NT2/D1 (cell line): ENCODE measurements around the gene PTPRJ.

ENCODE experiments used
- SUZ12 ChIP-seq: IDR thresholded peaks from 2 replicates; pipeline ENCODE4 v1.6.1; 2011; ENCODE audit not compliant: insufficient read length, insufficient read depth; ENCODE audit errors: extremely low read depth
- YY1 ChIP-seq: IDR thresholded peaks from 2 replicates; pipeline ENCODE4 v1.6.1; 2011; ENCODE audit not compliant: insufficient read length, insufficient read depth
- ZNF274 ChIP-seq: IDR thresholded peaks from 2 replicates; pipeline ENCODE4 v1.6.1; 2011; ENCODE audit warnings: mild to moderate bottlenecking, low read depth, low read length

DNA sequence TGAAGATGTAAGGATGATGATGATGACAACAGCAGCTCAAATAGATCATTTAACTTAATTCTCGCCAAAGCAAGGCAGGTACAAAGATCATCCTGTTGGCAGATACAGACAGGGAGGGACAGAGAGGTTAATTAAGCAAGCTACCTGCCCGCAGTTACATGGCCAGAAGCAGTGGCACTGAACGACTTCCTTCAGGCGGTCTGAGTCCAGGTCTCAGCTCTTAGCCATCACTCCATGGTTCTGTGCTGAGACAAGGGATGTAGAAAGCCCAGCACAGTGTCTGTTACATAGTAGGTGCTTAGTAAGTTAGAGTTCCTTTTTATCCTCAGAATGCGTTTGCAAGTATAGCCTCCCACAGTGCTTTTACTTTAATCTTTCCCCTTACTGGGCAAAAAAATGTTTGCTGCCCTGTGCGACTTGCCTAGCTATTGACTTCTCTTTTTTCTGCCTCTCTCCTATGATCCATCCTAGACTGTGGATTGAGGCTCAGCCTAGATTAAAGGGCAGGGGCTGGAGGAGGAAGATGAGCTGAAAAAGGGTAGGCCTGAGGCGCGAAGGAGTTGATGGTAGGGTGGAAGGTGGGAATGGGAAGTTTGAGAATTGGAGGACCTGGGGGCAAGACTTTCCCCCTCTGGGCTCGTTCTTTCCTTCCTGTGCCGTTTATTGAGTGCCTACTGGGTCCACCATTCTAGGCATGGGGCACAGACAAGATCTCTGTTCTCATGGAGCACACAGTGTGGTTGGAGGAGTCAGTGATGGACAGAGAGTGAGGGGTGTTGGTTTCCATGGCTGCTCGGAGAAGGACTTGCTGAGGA lies 128.1 kb downstream of the PTPRJ start:
- TF ChIP-seq YY1 (no peak), SUZ12 (no peak), ZNF274 (no peak)
